Lower leg skin (tissue), 3 donors: ENCODE data around the gene AGO3.

Experiments
- CTCF ChIP-seq, 3 donors: fragments of 450-650 bp; IDR thresholded peaks; one replicate each; pipeline ENCODE4 v1.5.1; 2016; ENCODE audit warnings: antibody characterized with exemption in 3 of 3, mild to moderate bottlenecking in 3 of 3, moderate library complexity in 2 of 3
- POLR2A ChIP-seq, 2 donors: fragments of 450-650 bp; IDR thresholded peaks; one replicate each; pipeline ENCODE4 v1.6.1; 2016 to 2017; ENCODE audit warnings: antibody characterized with exemption in 2 of 2, mild to moderate bottlenecking in 1 of 2, moderate library complexity in 1 of 2

- TF ChIP-seq CTCF (IDR thresholded peaks at IDR 0.05) (no peak), POLR2A (IDR thresholded peaks at IDR 0.05) (no peak)
Observed at GRCh38 chr1:35901235-35901634, 29.7 kb upstream of the AGO3 start.
